PFSK-1 (cell line): ENCODE results near the gene SUCO.

Experiments
- POLR2AphosphoS5 ChIP-seq: IDR thresholded peaks from 2 replicates; pipeline ENCODE4 v1.6.1; 2012; ENCODE audit warnings: low read depth, mild to moderate bottlenecking, control low read depth, low read length, moderate library complexity
- SIN3A ChIP-seq: IDR thresholded peaks from 2 replicates; pipeline ENCODE4 v1.6.1; 2012; ENCODE audit warnings: mild to moderate bottlenecking, low read length, moderate library complexity, borderline replicate concordance; ENCODE audit not compliant: insufficient read depth
- TAF1 ChIP-seq: IDR thresholded peaks from 2 replicates; pipeline ENCODE4 v1.6.1; 2012; ENCODE audit warnings: low read length, control low read depth, borderline replicate concordance; ENCODE audit not compliant: insufficient read depth
- TF ChIP-seq, protein P1 (sequence below), 2 experiments: IDR thresholded peaks; 2 replicates each; pipeline versions ENCODE4 v1.6.1 to v1.8.0; 2011 to 2012; ENCODE audit warnings: low read depth in 2 of 2, low read length in 2 of 2, control low read depth in 1 of 2, inconsistent platforms in 1 of 2, mild to moderate bottlenecking in 1 of 2, moderate library complexity in 1 of 2; ENCODE audit not compliant: insufficient read depth in 1 of 2

DNA sequence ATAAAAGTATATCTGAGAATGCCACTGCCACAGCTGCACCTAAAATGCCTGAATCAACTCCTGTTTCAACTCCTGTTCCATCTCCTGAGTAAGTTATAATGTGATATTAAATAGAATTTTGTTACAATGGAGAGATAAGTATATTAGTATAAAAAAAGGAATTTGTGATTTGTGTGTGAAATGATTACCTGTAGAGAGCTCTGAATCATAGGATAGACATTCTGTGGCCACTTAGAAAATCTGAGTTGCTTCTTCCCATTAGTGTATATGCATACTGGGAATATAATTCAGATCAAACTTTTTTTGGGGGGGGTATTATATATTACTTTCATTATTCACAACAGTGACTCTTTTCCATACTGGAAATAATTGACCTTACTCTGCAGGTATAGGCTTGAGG is 52.9 kb downstream of the SUCO start:
- TF ChIP-seq POLR2AphosphoS5 (no peak), TAF1 (no peak), SIN3A (no peak)
- TF ChIP-seq, protein P1, sequence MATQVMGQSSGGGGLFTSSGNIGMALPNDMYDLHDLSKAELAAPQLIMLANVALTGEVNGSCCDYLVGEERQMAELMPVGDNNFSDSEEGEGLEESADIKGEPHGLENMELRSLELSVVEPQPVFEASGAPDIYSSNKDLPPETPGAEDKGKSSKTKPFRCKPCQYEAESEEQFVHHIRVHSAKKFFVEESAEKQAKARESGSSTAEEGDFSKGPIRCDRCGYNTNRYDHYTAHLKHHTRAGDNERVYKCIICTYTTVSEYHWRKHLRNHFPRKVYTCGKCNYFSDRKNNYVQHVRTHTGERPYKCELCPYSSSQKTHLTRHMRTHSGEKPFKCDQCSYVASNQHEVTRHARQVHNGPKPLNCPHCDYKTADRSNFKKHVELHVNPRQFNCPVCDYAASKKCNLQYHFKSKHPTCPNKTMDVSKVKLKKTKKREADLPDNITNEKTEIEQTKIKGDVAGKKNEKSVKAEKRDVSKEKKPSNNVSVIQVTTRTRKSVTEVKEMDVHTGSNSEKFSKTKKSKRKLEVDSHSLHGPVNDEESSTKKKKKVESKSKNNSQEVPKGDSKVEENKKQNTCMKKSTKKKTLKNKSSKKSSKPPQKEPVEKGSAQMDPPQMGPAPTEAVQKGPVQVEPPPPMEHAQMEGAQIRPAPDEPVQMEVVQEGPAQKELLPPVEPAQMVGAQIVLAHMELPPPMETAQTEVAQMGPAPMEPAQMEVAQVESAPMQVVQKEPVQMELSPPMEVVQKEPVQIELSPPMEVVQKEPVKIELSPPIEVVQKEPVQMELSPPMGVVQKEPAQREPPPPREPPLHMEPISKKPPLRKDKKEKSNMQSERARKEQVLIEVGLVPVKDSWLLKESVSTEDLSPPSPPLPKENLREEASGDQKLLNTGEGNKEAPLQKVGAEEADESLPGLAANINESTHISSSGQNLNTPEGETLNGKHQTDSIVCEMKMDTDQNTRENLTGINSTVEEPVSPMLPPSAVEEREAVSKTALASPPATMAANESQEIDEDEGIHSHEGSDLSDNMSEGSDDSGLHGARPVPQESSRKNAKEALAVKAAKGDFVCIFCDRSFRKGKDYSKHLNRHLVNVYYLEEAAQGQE (IDR thresholded peaks at IDR 0.05; ENCODE audit: insufficient read depth in 1 of 2, low read depth in 2 of 2, low read length in 2 of 2): no peak
